Esophagus muscularis mucosa (tissue), 3 donors: ENCODE data around the gene LRRC4.

Source experiments
- CTCF ChIP-seq, 3 experiments: fragments of 200-600 bp in 2 of 3; fragments of 450-650 bp in 1 of 3; sonication (generic) in 2 of 3; IDR thresholded peaks; one replicate each; pipeline ENCODE4 v1.5.1; 2017 to 2019; ENCODE audit warnings: antibody characterized with exemption in 3 of 3, mild to moderate bottlenecking in 2 of 3, moderate library complexity in 1 of 3
- POLR2A ChIP-seq: fragments of 450-650 bp; IDR thresholded peaks from one replicate; pipeline ENCODE4 v1.6.1; 2017; ENCODE audit warnings: antibody characterized with exemption, moderate library complexity, mild to moderate bottlenecking, low read depth
- POLR2AphosphoS5 ChIP-seq, 2 donors: sonication (generic); formaldehyde crosslinking; IDR thresholded peaks; one replicate each; pipeline ENCODE4 v1.6.1; 2017; ENCODE audit warnings: antibody characterized with exemption in 2 of 2

- TF ChIP-seq POLR2A (no peak), CTCF (IDR thresholded peaks at IDR 0.05) (no peak), POLR2AphosphoS5 (IDR thresholded peaks at IDR 0.05) (no peak)
Measured at GRCh38 chr7:127995156-127995880, 35.9 kb downstream of the LRRC4 start.
